GM12801 (cell line): ENCODE measurements around the gene DAPK3.

ENCODE experiments used
- TF ChIP-seq, protein P1 (sequence below): IDR thresholded peaks from one replicate; pipeline ENCODE4 v1.5.1; 2011; ENCODE audit warnings: control low read depth; ENCODE audit not compliant: insufficient read length; ENCODE audit errors: extremely low read depth

The DAPK3 gene

GRCh38 chr19:3982701-3983541 lies 12.0 kb upstream of the DAPK3 start:
- TF ChIP-seq, protein P1, sequence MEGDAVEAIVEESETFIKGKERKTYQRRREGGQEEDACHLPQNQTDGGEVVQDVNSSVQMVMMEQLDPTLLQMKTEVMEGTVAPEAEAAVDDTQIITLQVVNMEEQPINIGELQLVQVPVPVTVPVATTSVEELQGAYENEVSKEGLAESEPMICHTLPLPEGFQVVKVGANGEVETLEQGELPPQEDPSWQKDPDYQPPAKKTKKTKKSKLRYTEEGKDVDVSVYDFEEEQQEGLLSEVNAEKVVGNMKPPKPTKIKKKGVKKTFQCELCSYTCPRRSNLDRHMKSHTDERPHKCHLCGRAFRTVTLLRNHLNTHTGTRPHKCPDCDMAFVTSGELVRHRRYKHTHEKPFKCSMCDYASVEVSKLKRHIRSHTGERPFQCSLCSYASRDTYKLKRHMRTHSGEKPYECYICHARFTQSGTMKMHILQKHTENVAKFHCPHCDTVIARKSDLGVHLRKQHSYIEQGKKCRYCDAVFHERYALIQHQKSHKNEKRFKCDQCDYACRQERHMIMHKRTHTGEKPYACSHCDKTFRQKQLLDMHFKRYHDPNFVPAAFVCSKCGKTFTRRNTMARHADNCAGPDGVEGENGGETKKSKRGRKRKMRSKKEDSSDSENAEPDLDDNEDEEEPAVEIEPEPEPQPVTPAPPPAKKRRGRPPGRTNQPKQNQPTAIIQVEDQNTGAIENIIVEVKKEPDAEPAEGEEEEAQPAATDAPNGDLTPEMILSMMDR, result no peak

GRCh38 chr19:3981736-3982681 lies 11.1 kb upstream of the DAPK3 start:
- TF ChIP-seq, protein P1, result no peak

GRCh38 chr19:3981373-3981735 lies 10.5 kb upstream of the DAPK3 start:
- TF ChIP-seq, protein P1, result no peak

DNA sequence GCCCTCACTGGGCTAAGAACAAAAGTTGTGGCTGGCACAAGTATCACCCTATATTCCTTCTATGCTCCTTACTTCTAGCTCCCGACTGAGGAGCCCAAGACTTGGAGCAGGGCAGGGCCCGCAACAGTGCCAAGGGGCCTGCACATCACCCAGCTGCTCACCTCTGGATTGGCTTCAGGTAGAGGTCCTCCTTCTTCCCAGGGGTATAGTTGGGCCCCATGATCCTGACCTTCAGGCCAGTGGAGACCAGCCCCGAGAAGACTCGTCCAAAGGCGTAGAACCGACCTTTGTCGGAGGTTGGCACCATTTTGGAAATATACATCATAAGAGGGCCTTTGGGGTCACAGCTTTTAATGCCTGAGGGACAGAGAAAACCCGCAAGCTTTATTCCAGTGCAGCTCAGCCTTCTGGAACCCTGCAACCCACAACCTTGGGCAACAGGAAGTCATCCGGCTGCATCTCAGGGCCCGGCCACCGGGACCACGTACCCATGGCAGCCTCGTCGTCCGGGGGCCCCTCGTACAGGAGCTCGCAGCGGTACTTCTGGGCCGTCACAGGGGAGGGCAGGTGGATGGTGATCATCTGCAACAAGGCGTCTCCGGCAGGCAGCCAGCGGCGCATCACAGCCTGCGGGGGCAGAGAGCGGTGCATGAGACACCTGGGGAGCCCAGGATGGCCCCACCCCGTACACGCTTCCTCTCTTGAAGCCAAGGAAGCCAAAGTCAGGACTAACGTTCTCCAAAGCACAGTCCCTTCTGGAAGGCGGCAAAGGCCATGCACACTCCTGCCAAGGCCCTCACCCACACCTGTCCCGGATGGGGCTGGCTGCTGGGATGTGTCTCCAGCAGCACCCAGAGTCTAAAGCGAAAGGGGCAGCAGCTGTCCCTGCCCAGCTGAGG lies 9.7 kb upstream of the DAPK3 start:
- TF ChIP-seq, protein P1, result no peak

DNA sequence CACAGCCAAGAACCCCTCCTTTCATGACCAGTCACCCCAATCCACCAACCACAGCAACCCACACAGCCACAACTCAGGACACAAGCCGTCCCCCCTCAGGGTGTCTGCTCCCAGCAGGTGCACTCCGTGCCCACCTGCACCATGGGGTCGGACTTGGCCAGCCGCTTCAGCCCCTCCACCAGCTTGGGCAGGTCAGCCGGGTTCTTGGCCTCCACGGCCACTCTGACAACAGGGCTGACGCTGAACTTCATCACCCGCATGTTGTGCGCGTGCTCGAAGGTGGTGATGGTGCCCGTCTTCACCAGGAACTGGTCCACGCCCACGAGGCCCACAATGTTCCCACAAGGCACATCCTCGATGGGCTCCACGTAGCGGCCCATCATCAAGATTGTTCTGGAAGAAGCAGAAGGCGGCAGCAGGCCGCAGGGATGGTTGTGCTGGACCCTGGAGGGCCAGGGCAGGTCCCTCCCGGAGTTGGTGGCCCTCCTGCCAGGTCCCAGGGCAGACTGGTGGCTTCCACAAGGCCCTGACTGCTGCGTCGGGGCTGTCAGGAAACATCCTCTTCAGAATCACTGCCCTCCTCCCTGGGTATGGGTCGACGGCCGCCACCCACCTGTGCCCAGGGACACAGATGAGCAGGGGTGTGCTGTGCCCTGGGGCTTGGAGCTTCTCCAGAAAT lies 8.9 kb upstream of the DAPK3 start:
- TF ChIP-seq, protein P1, result no peak

GRCh38 chr19:3979289-3979673 lies 8.4 kb upstream of the DAPK3 start:
- TF ChIP-seq, protein P1, result no peak
